Measurements from ENCODE around the gene MYMX. TPM values are rescaled to one million over a fixed set of nuclear protein-coding genes. Genes with fewer than 3 reads are reported as not detected.

The MYMX gene
- total RNA-seq, 6 experiments from 2014 or later = not detected

GRCh38 chr6:44202972-44203750, 13.6 kb upstream of the MYMX start:
- ATAC-seq (no peak), DNase-seq (no peak)
- Histone ChIP-seq H3K4me3 (no peak overlapping the region), H3K27me3 (no peaks in the 10 kb centered on the region), H3K4me1 (peaks cover 0 to 5% (median 2%) of the 10 kb centered on the region in 4 donors), H3K36me3 (no peaks in the 10 kb centered on the region), H3K27ac (no peak overlapping the region), H3K9me3 (no peaks in the 10 kb centered on the region)
- no peak for TF ChIP-seq POLR2A (IDR thresholded peaks at IDR 0.05)
- TF ChIP-seq CTCF (IDR thresholded peaks at IDR 0.05) = no peak
- WGBS (ENCODE audit: insufficient coverage, low coverage, low lambda C conversion rate, missing lambda C conversion rate) = 75% methylated on average over 5 of the region's 11 CpGs
- intact Hi-C loops (cut with DNase I) = no loop called here

- Histone ChIP-seq H3K4me1 (peaks cover 0 to 10% (median 4%) of the 10 kb centered on the region in 4 donors), H3K27me3 (no peaks in the 10 kb centered on the region), H3K9me3 (no peaks in the 10 kb centered on the region), H3K4me3 (no peak overlapping the region), H3K27ac (no peak overlapping the region), H3K36me3 (no peaks in the 10 kb centered on the region)
- ATAC-seq = no peak
- DNase-seq = no peak
- 92% methylated on average over 6 of the region's 6 CpGs for WGBS (ENCODE audit: insufficient coverage, low coverage, low lambda C conversion rate, missing lambda C conversion rate)
- intact Hi-C loops (cut with DNase I) = no loop called here
- no peak for TF ChIP-seq POLR2A (IDR thresholded peaks at IDR 0.05)
- TF ChIP-seq CTCF (IDR thresholded peaks at IDR 0.05) = no peak
Observed at GRCh38 chr6:44203955-44204354, 12.8 kb upstream of the MYMX start.

- no peak overlapping the region for H3K27ac ChIP-seq
- WGBS (ENCODE audit: insufficient coverage, low coverage, low lambda C conversion rate, missing lambda C conversion rate) = 28% methylated on average over 6 of the region's 6 CpGs
Observed at GRCh38 chr6:44207966-44208365, 8.8 kb upstream of the MYMX start.

GRCh38 chr6:44211284-44211683, 5.4 kb upstream of the MYMX start:
- H3K4me1 ChIP-seq = peaks cover 0 to 18% (median 8%) of the 10 kb centered on the region in 4 donors
- H3K36me3 ChIP-seq = no peaks in the 10 kb centered on the region
- intact Hi-C loops (cut with DNase I) = no loop called here
- ATAC-seq = peak in 1 of 4 donors; percentile 55
- H3K27me3 ChIP-seq = no peaks in the 10 kb centered on the region
- H3K27ac ChIP-seq = no peak overlapping the region
- H3K4me3 ChIP-seq = no peak overlapping the region
- TF ChIP-seq CTCF (IDR thresholded peaks at IDR 0.05) (no peak), POLR2A (IDR thresholded peaks at IDR 0.05) (no peak)
- WGBS (ENCODE audit: insufficient coverage, low coverage, low lambda C conversion rate, missing lambda C conversion rate) = 88% methylated on average over 3 of the region's 3 CpGs
- H3K9me3 ChIP-seq = no peaks in the 10 kb centered on the region
- DNase-seq = no peak

More at GRCh38 chr6:44207966-44208365, 8.8 kb upstream of the MYMX start:
- TF ChIP-seq CTCF (IDR thresholded peaks at IDR 0.05) (no peak), POLR2A (IDR thresholded peaks at IDR 0.05) (no peak)
- Histone ChIP-seq H3K4me1 (peaks cover 0 to 10% (median 4%) of the 10 kb centered on the region in 4 donors), H3K9me3 (no peaks in the 10 kb centered on the region), H3K36me3 (no peaks in the 10 kb centered on the region), H3K4me3 (no peak overlapping the region), H3K27me3 (no peaks in the 10 kb centered on the region)
- peak; percentile 75 to 89 (median 87) for ATAC-seq
- intact Hi-C loops (cut with DNase I) = no loop called here
- DNase-seq = peak in 1 of 3 donors; percentile 53

All from right lobe of liver (tissue), 6 donors.